Measurements from ENCODE around the gene THAP12.

- no peak for TF ChIP-seq CTCF (IDR thresholded peaks at IDR 0.05; ENCODE audit: extremely low read depth in 1 of 2, insufficient read depth in 1 of 2, low read depth in 1 of 2, low read length in 2 of 2)
- no peak for TF ChIP-seq POLR2A (IDR thresholded peaks at IDR 0.05; ENCODE audit: low read depth, low read length)
- TF ChIP-seq MYC (IDR thresholded peaks at IDR 0.05; ENCODE audit: low read depth, low read length) = no peak
- no peak for TF ChIP-seq EZH2 (IDR thresholded peaks at IDR 0.05; ENCODE audit: borderline replicate concordance, low read depth, low read length, severe bottlenecking)
Observed at GRCh38 chr11:76362716-76363115, 18.2 kb downstream of the THAP12 start.

Measured in endothelial cell of umbilical vein (primary cell).